HEK293 (cell line): Measurements from ENCODE around the gene NOX5.

Experiments used
- CTCF ChIA-PET: fragments of 350-600 bp; formaldehyde crosslinking; extraction: SDS; loops from one replicate; lab custom pipeline; 2021; ENCODE audit warnings: antibody characterized with exemption; lab: Yijun Ruan, JAX
- POLR2A ChIA-PET: fragments of 300-600 bp; formaldehyde crosslinking; extraction: SDS; loops from one replicate; lab custom pipeline; 2020; ENCODE audit warnings: antibody characterized with exemption, inconsistent platforms; lab: Yijun Ruan, JAX
- H3K27ac ChIP-seq: fragments of 200-500 bp; sonication (Bioruptor generic); 2 replicates; pipeline ENCODE4 v1.5.1; 2014; ENCODE audit warnings: low read depth, low read length, control low read depth, inconsistent platforms; ENCODE audit errors: extremely low read depth
- H3K36me3 ChIP-seq, 2 experiments: fragments of 200-500 bp in 1 of 2; sonication (Bioruptor generic) in 1 of 2; 1 replicate in 1 of 2; 2 replicates in 1 of 2; pipeline ENCODE4 v1.5.1; 2014 to 2017; ENCODE audit warnings: inconsistent platforms in 2 of 2, low read length in 2 of 2; ENCODE audit not compliant: control insufficient read depth in 2 of 2, insufficient read depth in 1 of 2
- H3K4me1 ChIP-seq: fragments of 200-500 bp; sonication (Bioruptor generic); 2 replicates; pipeline ENCODE4 v1.5.1; 2014; ENCODE audit warnings: mild to moderate bottlenecking, low read length, inconsistent platforms; ENCODE audit not compliant: control insufficient read depth, insufficient read depth
- H3K4me3 ChIP-seq: 2 replicates; pipeline ENCODE4 v1.5.1; 2011; ENCODE audit warnings: low read depth, mild to moderate bottlenecking, control low read depth, low read length, moderate library complexity
- H3K9me3 ChIP-seq: fragments of 200-500 bp; sonication (Bioruptor generic); 2 replicates; pipeline ENCODE4 v1.5.1; 2014; ENCODE audit warnings: low read depth, low read length, inconsistent platforms; ENCODE audit not compliant: control insufficient read depth, insufficient read depth
- GLIS1 ChIP-seq: fragments of 450-650 bp; formaldehyde crosslinking; IDR thresholded peaks from 2 replicates; pipeline ENCODE4 v1.5.1; 2016; ENCODE audit warnings: missing biosample characterization, missing genetic modification characterization
- KLF8 ChIP-seq: fragments of 450-650 bp; formaldehyde crosslinking; IDR thresholded peaks from 2 replicates; pipeline ENCODE4 v1.5.1; 2016; ENCODE audit warnings: missing biosample characterization, missing genetic modification characterization
- OSR2 ChIP-seq: fragments of 450-650 bp; formaldehyde crosslinking; IDR thresholded peaks from 2 replicates; pipeline ENCODE4 v1.5.1; 2016; ENCODE audit warnings: missing biosample characterization, missing genetic modification characterization
- SCRT2 ChIP-seq: fragments of 450-650 bp; formaldehyde crosslinking; IDR thresholded peaks from 2 replicates; pipeline ENCODE4 v1.5.1; 2016; ENCODE audit warnings: missing biosample characterization, missing genetic modification characterization
- SP7 ChIP-seq: fragments of 450-650 bp; formaldehyde crosslinking; IDR thresholded peaks from 2 replicates; pipeline ENCODE4 v1.5.1; 2016; ENCODE audit warnings: missing biosample characterization, missing genetic modification characterization
- ZNF132 ChIP-seq: fragments of 450-650 bp; formaldehyde crosslinking; IDR thresholded peaks from 2 replicates; pipeline ENCODE4 v1.5.1; 2017; ENCODE audit warnings: missing biosample characterization, missing genetic modification characterization, borderline replicate concordance
- ZNF184 ChIP-seq: fragments of 450-650 bp; IDR thresholded peaks from 2 replicates; pipeline ENCODE4 v1.5.1; 2018; ENCODE audit warnings: missing biosample characterization, mild to moderate bottlenecking, missing genetic modification characterization
- ZNF23 ChIP-seq: fragments of 450-650 bp; formaldehyde crosslinking; IDR thresholded peaks from 2 replicates; pipeline ENCODE4 v1.5.1; 2016; ENCODE audit warnings: missing biosample characterization, missing genetic modification characterization, borderline replicate concordance
- ZNF239 ChIP-seq: fragments of 450-650 bp; formaldehyde crosslinking; IDR thresholded peaks from 2 replicates; pipeline ENCODE4 v1.5.1; 2016; ENCODE audit warnings: missing biosample characterization, missing genetic modification characterization
- ZNF335 ChIP-seq: fragments of 450-650 bp; formaldehyde crosslinking; conservative IDR thresholded peaks from 2 replicates; pipeline ENCODE4 v1.5.1; 2016; ENCODE audit warnings: missing biosample characterization, missing genetic modification characterization
- ZNF350 ChIP-seq: fragments of 450-650 bp; formaldehyde crosslinking; IDR thresholded peaks from 2 replicates; pipeline ENCODE4 v1.5.0; 2017; ENCODE audit warnings: missing biosample characterization, mild to moderate bottlenecking, missing genetic modification characterization
- ZNF37A ChIP-seq: fragments of 450-650 bp; IDR thresholded peaks from 2 replicates; pipeline ENCODE4 v1.5.1; 2018; ENCODE audit warnings: missing biosample characterization, missing genetic modification characterization
- ZNF433 ChIP-seq: fragments of 450-650 bp; formaldehyde crosslinking; IDR thresholded peaks from 2 replicates; pipeline ENCODE4 v1.5.1; 2016; ENCODE audit warnings: missing biosample characterization, missing genetic modification characterization, low read depth
- ZNF521 ChIP-seq: fragments of 450-650 bp; formaldehyde crosslinking; IDR thresholded peaks from 2 replicates; pipeline ENCODE4 v1.5.1; 2017; ENCODE audit warnings: missing biosample characterization, mild to moderate bottlenecking, missing genetic modification characterization
- ZNF561 ChIP-seq: fragments of 450-650 bp; IDR thresholded peaks from 2 replicates; pipeline ENCODE4 v1.5.1; 2018; ENCODE audit warnings: missing biosample characterization, missing genetic modification characterization, borderline replicate concordance
- ZNF610 ChIP-seq: fragments of 450-650 bp; formaldehyde crosslinking; IDR thresholded peaks from 2 replicates; pipeline ENCODE4 v1.5.1; 2016; ENCODE audit warnings: missing biosample characterization, missing genetic modification characterization, borderline replicate concordance
- ZNF658 ChIP-seq: fragments of 450-650 bp; formaldehyde crosslinking; IDR thresholded peaks from 2 replicates; pipeline ENCODE4; 2016; ENCODE audit warnings: missing biosample characterization, missing genetic modification characterization
- ZNF791 ChIP-seq: fragments of 450-650 bp; formaldehyde crosslinking; IDR thresholded peaks from 2 replicates; pipeline ENCODE4 v1.5.1; 2016; ENCODE audit warnings: missing biosample characterization, missing genetic modification characterization
- ZNF792 ChIP-seq: fragments of 450-650 bp; formaldehyde crosslinking; IDR thresholded peaks from 2 replicates; pipeline ENCODE4 v1.5.1; 2016; ENCODE audit warnings: missing biosample characterization, missing genetic modification characterization
- TF ChIP-seq, protein P1 (sequence below): fragments of 450-650 bp; formaldehyde crosslinking; IDR thresholded peaks from 2 replicates; pipeline ENCODE4 v1.5.1; 2016; ENCODE audit warnings: missing biosample characterization, missing genetic modification characterization
- TF ChIP-seq, protein P2 (sequence below): IDR thresholded peaks from 2 replicates; pipeline ENCODE4 v1.6.1; 2011; ENCODE audit warnings: mild to moderate bottlenecking, low read depth, low read length, borderline replicate concordance
- TF ChIP-seq, protein P3 (sequence below): fragments of 450-650 bp; formaldehyde crosslinking; IDR thresholded peaks from 2 replicates; pipeline ENCODE4 v1.5.1; 2017; ENCODE audit warnings: missing biosample characterization, missing genetic modification characterization
- TF ChIP-seq, protein P4 (sequence below): fragments of 450-650 bp; formaldehyde crosslinking; IDR thresholded peaks from 2 replicates; pipeline ENCODE4; 2016; ENCODE audit warnings: missing biosample characterization, missing genetic modification characterization
- TF ChIP-seq, protein P5 (sequence below): fragments of 450-650 bp; formaldehyde crosslinking; IDR thresholded peaks from 2 replicates; pipeline ENCODE4 v1.5.1; 2016; ENCODE audit warnings: missing biosample characterization, missing genetic modification characterization, borderline replicate concordance
- TF ChIP-seq, protein P6 (sequence below): fragments of 450-650 bp; formaldehyde crosslinking; IDR thresholded peaks from 2 replicates; pipeline ENCODE4 v1.5.1; 2016; ENCODE audit warnings: missing biosample characterization, missing genetic modification characterization

Gene NOX5

DNA sequence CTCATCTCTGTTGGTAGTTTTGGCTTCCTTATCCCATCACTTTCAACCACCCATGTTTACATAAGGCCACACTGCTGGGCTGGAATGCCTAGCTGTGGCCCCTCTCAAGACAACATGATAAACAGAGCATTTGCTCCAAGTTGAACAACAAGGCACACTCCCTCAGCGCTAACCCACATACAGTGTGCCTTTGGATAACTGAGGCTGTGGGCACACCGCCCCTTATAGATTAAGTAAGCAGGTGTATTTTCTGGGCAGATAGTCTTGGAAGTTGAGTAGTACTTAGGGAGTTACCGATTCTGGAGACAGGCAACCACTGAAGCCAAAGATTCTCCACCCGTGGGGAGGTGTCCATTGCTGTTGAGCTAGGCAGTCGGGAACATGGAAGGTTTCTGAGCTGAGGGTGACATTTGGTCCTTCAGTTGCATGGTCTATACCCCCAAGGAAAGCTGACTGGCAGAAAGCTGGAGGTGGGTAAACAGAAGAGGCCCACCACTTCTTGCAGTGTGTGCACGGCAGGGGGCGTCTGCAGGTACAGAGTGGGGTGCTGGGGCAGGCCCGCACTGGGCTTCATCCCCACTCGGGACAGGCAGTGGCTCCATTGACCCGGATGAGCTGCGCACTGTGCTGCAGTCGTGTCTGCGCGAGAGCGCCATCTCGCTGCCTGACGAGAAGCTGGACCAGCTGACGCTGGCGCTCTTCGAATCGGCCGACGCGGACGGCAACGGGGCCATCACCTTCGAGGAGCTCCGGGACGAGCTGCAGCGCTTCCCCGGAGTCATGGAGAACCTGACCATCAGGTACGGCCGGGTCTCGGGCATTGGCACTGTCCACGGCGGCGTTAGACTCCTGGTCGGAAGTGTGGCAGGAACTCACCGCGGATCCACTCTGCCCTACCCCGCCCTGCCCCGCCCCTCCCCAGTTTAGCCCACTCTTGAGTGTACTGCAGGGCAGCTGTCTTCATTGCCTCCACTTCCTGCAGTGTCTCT lies 16.8 kb downstream of the NOX5 start (continued):
- TF ChIP-seq, protein P1, sequence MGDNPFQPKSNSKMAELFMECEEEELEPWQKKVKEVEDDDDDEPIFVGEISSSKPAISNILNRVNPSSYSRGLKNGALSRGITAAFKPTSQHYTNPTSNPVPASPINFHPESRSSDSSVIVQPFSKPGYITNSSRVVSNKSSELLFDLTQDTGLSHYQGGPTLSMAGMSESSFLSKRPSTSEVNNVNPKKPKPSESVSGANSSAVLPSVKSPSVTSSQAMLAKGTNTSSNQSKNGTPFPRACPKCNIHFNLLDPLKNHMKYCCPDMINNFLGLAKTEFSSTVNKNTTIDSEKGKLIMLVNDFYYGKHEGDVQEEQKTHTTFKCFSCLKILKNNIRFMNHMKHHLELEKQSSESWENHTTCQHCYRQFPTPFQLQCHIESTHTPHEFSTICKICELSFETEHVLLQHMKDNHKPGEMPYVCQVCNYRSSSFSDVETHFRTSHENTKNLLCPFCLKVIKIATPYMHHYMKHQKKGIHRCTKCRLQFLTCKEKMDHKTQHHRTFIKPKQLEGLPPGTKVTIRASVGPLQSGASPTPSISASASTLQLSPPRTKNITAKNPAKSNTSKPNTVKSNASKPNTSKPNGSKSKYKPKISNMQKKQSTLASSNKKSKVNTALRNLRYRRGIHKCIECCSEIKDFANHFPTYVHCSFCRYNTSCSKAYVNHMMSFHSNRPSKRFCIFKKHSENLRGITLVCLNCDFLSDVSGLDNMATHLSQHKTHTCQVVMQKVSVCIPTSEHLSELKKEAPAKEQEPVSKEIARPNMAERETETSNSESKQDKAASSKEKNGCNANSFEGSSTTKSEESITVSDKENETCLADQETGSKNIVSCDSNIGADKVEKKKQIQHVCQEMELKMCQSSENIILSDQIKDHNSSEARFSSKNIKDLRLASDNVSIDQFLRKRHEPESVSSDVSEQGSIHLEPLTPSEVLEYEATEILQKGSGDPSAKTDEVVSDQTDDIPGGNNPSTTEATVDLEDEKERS (tag by site-specific recombination) = no peak
- TF ChIP-seq GLIS1 = no peak
- TF ChIP-seq SP7 (tag by site-specific recombination) = peak; percentile 68; the same call in 1 of the 2 replicates
- no peak for TF ChIP-seq ZNF561 (tag by site-specific recombination)
- TF ChIP-seq OSR2 = no peak
- TF ChIP-seq ZNF610 (tag by site-specific recombination) = peak; percentile 66; the same call in 1 of the 2 replicates
- TF ChIP-seq ZNF239 = no peak
- TF ChIP-seq ZNF37A (tag by site-specific recombination) = no peak
- TF ChIP-seq, protein P2, sequence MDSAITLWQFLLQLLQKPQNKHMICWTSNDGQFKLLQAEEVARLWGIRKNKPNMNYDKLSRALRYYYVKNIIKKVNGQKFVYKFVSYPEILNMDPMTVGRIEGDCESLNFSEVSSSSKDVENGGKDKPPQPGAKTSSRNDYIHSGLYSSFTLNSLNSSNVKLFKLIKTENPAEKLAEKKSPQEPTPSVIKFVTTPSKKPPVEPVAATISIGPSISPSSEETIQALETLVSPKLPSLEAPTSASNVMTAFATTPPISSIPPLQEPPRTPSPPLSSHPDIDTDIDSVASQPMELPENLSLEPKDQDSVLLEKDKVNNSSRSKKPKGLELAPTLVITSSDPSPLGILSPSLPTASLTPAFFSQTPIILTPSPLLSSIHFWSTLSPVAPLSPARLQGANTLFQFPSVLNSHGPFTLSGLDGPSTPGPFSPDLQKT = no peak
- no peak for TF ChIP-seq ZNF521
- TF ChIP-seq, protein P3, sequence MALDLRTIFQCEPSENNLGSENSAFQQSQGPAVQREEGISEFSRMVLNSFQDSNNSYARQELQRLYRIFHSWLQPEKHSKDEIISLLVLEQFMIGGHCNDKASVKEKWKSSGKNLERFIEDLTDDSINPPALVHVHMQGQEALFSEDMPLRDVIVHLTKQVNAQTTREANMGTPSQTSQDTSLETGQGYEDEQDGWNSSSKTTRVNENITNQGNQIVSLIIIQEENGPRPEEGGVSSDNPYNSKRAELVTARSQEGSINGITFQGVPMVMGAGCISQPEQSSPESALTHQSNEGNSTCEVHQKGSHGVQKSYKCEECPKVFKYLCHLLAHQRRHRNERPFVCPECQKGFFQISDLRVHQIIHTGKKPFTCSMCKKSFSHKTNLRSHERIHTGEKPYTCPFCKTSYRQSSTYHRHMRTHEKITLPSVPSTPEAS (tag by site-specific recombination) = peak; percentile 38; the same call in 1 of the 2 replicates
- no peak for TF ChIP-seq ZNF184 (tag by site-specific recombination)

DNA sequence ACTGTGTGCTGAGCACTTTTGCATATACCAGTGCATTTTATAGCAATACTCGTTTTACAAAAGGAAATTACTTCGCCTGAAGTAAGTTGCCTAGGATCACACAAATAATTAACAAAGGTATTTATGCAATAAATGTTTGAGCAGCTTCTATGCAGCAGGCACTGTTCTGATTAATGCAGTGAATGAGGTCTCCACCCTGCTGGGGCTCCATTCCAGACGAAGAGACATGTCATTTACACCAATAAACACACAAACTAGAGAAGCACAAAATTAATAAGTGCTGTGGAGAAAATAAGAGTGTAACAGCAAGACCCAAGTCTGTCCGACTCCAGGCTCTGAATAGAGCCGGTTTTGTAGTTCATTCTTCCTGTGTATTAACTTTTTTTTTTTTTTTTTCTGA lies 17.5 kb downstream of the NOX5 start:
- no peaks in the 10 kb centered on the region for H3K9me3 ChIP-seq
- TF ChIP-seq SCRT2 = no peak
- TF ChIP-seq, protein P4, sequence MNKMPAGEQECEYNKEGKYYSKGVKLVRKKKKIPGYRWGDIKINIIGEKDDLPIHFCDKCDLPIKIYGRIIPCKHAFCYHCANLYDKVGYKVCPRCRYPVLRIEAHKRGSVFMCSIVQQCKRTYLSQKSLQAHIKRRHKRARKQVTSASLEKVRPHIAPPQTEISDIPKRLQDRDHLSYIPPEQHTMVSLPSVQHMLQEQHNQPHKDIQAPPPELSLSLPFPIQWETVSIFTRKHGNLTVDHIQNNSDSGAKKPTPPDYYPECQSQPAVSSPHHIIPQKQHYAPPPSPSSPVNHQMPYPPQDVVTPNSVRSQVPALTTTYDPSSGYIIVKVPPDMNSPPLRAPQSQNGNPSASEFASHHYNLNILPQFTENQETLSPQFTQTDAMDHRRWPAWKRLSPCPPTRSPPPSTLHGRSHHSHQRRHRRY = no peak
- TF ChIP-seq ZNF433 (tag by site-specific recombination) = no peak
- TF ChIP-seq, protein P5, sequence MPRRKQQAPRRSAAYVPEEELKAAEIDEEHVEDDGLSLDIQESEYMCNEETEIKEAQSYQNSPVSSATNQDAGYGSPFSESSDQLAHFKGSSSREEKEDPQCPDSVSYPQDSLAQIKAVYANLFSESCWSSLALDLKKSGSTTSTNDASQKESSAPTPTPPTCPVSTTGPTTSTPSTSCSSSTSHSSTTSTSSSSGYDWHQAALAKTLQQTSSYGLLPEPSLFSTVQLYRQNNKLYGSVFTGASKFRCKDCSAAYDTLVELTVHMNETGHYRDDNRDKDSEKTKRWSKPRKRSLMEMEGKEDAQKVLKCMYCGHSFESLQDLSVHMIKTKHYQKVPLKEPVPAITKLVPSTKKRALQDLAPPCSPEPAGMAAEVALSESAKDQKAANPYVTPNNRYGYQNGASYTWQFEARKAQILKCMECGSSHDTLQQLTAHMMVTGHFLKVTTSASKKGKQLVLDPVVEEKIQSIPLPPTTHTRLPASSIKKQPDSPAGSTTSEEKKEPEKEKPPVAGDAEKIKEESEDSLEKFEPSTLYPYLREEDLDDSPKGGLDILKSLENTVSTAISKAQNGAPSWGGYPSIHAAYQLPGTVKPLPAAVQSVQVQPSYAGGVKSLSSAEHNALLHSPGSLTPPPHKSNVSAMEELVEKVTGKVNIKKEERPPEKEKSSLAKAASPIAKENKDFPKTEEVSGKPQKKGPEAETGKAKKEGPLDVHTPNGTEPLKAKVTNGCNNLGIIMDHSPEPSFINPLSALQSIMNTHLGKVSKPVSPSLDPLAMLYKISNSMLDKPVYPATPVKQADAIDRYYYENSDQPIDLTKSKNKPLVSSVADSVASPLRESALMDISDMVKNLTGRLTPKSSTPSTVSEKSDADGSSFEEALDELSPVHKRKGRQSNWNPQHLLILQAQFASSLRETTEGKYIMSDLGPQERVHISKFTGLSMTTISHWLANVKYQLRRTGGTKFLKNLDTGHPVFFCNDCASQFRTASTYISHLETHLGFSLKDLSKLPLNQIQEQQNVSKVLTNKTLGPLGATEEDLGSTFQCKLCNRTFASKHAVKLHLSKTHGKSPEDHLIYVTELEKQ (tag by site-specific recombination) = no peak
- TF ChIP-seq ZNF335 = no peak
- no peak for TF ChIP-seq ZNF791 (tag by site-specific recombination)
- no peak for TF ChIP-seq ZNF350 (tag by site-specific recombination)
- TF ChIP-seq ZNF132 = no peak
- TF ChIP-seq, protein P6, sequence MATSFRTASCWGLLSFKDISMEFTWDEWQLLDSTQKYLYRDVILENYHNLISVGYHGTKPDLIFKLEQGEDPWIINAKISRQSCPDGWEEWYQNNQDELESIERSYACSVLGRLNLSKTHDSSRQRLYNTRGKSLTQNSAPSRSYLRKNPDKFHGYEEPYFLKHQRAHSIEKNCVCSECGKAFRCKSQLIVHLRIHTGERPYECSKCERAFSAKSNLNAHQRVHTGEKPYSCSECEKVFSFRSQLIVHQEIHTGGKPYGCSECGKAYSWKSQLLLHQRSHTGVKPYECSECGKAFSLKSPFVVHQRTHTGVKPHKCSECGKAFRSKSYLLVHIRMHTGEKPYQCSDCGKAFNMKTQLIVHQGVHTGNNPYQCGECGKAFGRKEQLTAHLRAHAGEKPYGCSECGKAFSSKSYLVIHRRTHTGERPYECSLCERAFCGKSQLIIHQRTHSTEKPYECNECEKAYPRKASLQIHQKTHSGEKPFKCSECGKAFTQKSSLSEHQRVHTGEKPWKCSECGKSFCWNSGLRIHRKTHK (tag by site-specific recombination) = no peak
- no peak for TF ChIP-seq KLF8 (tag by site-specific recombination)
- no peak for TF ChIP-seq ZNF792 (tag by site-specific recombination)
- no peak for TF ChIP-seq ZNF23
- TF ChIP-seq ZNF658 = no peak

More for the DNA sequence above, 17.5 kb downstream of the NOX5 start:
- Histone ChIP-seq H3K4me1 (no peaks in the 10 kb centered on the region), H3K36me3 (no peaks in the 10 kb centered on the region), H3K27ac (no peak overlapping the region), H3K4me3 (peak overlapping the region; percentile 46; the same call in 1 of the 2 replicates)
- POLR2A ChIA-PET = interaction anchor here (0.6 to 1.0 kb wide), 2 partner anchors 27 to 107 kb away, joined by 3 to 6 read pairs; no protein-coding TSS in a partner anchor
- CTCF ChIA-PET = interaction anchor here (0.5 to 3.2 kb wide), 37 partner anchors 9 to 1520 kb away, joined by 3 to 34 read pairs (median 4); no protein-coding TSS in a partner anchor
